Effector memory CD4-positive, alpha-beta T cell (primary cell): Measurements from ENCODE around the gene PROSER3.

ENCODE experiments used
- DNase-seq, 3 donors: peaks; one replicate each; pipeline ENCODE4 v3.0.0-alpha.2; 2020
- H3K27ac ChIP-seq: 2 replicates; pipeline ENCODE4 v1.7.0; 2013; ENCODE audit warnings: mild to moderate bottlenecking, low read length, moderate library complexity; ENCODE audit not compliant: insufficient read depth, poor library complexity, severe bottlenecking
- H3K27me3 ChIP-seq: replicated peaks from 2 replicates; pipeline ENCODE4 v1.7.0; 2013; ENCODE audit warnings: mild to moderate bottlenecking, low read length; ENCODE audit not compliant: insufficient read depth, control insufficient read depth, poor library complexity, severe bottlenecking
- H3K36me3 ChIP-seq: 2 replicates; pipeline ENCODE4 v1.7.0; 2013; ENCODE audit warnings: mild to moderate bottlenecking, low read length, moderate library complexity; ENCODE audit not compliant: control insufficient read depth, insufficient read depth
- H3K4me1 ChIP-seq: 2 replicates; pipeline ENCODE4 v1.7.0; 2013; ENCODE audit warnings: low read length, mild to moderate bottlenecking; ENCODE audit not compliant: control insufficient read depth, insufficient read depth, poor library complexity, severe bottlenecking
- H3K4me3 ChIP-seq: 2 replicates; pipeline ENCODE4 v1.7.0; 2013; ENCODE audit warnings: low read length, low read depth, mild to moderate bottlenecking; ENCODE audit not compliant: insufficient read depth, poor library complexity, severe bottlenecking
- H3K9me3 ChIP-seq: 2 replicates; pipeline ENCODE4 v1.7.0; 2013; ENCODE audit warnings: mild to moderate bottlenecking, low read length, moderate library complexity; ENCODE audit not compliant: control insufficient read depth
- total RNA-seq, 3 donors: gene quantifications; one replicate each; lab custom pipeline; 2026; lab: John Stamatoyannopoulos, UW

The PROSER3 gene
- 14.7 to 25.0 (median 16.9) reads per million in 3 donors for total RNA-seq

GRCh38 chr19:35757749-35758608, at the start of gene PROSER3:
Gene PROSER3, plus strand, starts transcription at chr19:35758176. Its CDS starts 40 bp downstream, at chr19:35758216.
- peak; percentile 96 to 99 (median 98) for DNase-seq
- peak within 1 kb of the TSS; percentile 90 for H3K27ac ChIP-seq
- peak within 1 kb of the TSS; percentile 79 for H3K4me3 ChIP-seq
- no peaks in the 10 kb centered on the region for H3K27me3 ChIP-seq
- peaks cover 28% of the 10 kb centered on the region for H3K4me1 ChIP-seq
- H3K9me3 ChIP-seq, result no peaks in the 10 kb centered on the region
- peaks cover 16% of the 10 kb centered on the region for H3K36me3 ChIP-seq

DNA sequence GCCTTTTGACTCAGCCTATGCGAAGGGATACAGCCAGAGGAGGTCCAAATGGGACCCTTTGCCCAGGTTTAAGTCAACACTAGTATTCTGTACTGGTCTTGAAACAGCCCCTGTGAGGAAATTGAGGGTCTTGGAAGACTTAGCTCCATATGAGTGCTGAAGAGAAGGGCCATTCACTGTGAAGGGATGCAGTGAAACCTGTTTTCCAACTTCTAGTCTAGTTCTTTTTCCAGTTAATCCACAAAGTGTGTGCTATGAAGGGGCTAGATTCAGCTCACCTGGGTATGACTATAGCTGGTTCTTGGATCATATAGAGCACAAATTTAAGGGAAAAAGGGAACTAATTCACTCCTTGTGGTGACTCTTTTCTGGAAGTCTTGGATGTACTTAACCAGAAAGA, 49.6 kb upstream of the PROSER3 start:
- Histone ChIP-seq H3K27ac (no peak overlapping the region), H3K4me3 (no peak overlapping the region), H3K9me3 (no peaks in the 10 kb centered on the region), H3K4me1 (peaks cover 22% of the 10 kb centered on the region), H3K36me3 (no peaks in the 10 kb centered on the region), H3K27me3 (no peaks in the 10 kb centered on the region)
- no peak for DNase-seq

DNA sequence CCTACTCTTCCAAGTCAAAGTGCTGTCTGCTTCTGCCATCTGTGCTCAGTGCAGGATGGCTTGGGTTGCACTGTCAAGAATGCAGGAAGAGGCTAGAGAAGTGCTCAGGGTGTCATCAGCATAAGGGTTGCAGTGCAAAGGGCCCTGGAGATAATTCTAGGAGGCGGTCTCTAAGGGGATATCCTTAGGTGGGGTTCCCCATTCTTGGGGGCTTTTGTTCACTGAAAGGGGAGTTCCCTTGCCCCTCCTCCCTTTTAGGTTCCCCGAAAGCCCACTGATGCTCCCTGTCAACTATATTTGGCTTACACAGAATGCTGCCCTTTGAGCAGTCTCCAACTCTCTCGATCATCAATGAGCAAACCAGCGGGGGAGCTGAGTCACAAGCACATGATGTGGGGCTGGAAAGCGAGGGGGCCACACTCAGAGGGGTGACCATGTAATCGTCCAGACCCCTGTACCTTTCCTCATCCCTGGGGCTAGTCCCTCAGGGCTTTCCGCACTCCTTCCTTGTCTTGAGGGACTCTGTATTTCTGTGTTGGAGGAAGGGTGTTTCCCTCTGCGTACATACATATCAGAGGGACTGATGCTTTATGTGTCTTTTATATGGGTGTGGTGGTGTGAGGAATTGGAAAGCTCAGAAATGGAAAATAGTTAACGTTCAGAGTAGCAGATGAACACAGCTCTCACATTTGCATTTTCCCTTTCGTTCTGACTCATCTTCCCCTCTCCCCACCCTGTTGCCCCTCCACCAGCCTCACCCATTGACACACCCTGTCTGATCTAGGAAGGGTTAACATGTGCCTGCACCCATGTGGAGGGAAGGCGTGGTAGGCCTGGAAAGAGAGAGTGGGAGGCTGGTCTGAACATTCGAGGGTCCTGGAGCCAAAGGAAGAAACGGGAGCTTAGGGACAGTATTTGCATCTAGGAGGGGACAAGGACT, 46.9 kb upstream of the PROSER3 start:
- Histone ChIP-seq H3K36me3 (no peaks in the 10 kb centered on the region), H3K4me1 (peaks cover 28% of the 10 kb centered on the region)

DNA sequence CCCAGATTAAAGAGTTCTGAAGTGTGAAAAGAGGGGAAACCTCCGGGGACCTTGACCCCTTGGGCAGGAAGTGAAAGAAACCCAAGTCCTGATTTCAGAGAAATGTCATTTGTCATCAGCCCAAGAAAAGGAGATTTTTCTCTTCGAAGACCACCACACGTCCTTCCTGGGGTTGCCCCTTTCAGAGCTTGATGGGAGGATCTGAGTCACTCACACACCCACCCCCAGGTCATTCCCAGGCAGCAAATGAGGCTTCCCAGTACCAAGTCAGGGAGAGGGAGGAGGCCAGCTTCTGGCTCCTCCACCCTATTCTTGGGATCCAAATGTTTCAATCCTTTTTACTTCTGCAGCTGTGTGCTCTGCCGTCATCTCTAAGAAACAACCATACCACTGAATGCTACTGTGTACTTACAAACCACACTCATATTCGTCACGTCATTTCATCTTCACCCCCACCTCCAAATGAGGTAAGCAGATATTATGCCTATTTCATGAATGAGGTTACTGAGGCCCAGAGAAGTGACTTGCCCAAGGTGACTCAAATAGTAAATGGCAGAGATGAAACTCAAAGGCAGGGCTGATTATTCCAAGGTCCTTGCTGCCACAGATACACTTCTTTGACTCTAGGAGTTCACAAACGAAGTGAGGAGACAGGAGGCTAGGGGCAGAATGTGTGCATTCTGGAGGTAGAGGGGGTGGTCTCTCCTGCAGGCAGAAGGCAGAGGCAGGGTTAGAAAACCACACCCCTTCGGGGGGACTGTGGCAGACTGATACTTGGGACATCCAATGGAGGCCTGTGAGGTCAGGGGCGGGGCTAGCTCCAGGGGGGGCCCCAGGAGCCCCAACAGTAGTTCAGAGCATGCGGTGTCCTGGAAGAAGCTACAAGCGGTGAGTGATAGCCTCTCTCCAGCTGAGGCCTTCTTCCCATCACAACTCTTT, 45.1 kb upstream of the PROSER3 start:
- H3K27ac ChIP-seq, result peak overlapping the region; percentile 31
- H3K27me3 ChIP-seq, result no peaks in the 10 kb centered on the region
- DNase-seq, result peak in 1 of 3 donors; percentile 17
- H3K9me3 ChIP-seq, result no peaks in the 10 kb centered on the region
- no peak overlapping the region for H3K4me3 ChIP-seq
- H3K36me3 ChIP-seq, result no peaks in the 10 kb centered on the region
- peaks cover 40% of the 10 kb centered on the region for H3K4me1 ChIP-seq

More for the DNA sequence above, 46.9 kb upstream of the PROSER3 start:
- Histone ChIP-seq H3K27ac (no peak overlapping the region), H3K9me3 (no peaks in the 10 kb centered on the region), H3K4me3 (no peak overlapping the region), H3K27me3 (no peaks in the 10 kb centered on the region)
- DNase-seq, result no peak

DNA sequence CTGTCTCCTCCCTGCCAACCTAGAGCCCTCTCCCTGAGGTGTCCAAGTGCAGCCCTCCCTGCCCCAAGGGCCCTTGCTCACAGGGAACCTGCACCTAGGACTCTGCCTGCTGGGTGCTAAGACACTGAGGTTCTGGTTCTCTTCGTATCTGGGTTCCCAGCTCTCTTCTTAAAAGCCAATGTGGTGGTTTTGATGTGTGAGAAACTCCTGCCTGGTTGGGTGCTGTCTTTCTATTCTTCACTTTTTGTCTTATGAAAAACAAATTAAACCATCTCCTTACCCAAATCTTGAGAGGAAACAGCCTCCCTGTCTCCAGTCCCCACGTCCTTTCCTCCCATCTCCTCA, 44.5 kb upstream of the PROSER3 start:
- Histone ChIP-seq H3K27me3 (no peaks in the 10 kb centered on the region), H3K27ac (peak overlapping the region; percentile 31), H3K4me1 (peaks cover 41% of the 10 kb centered on the region), H3K36me3 (no peaks in the 10 kb centered on the region), H3K4me3 (no peak overlapping the region), H3K9me3 (no peaks in the 10 kb centered on the region)
- no peak for DNase-seq

GRCh38 chr19:35713904-35714495, 44.0 kb upstream of the PROSER3 start:
- Histone ChIP-seq H3K27me3 (no peaks in the 10 kb centered on the region), H3K9me3 (no peaks in the 10 kb centered on the region), H3K4me1 (peaks cover 46% of the 10 kb centered on the region), H3K36me3 (no peaks in the 10 kb centered on the region), H3K4me3 (no peak overlapping the region), H3K27ac (no peak overlapping the region)
- DNase-seq, result no peak

DNA sequence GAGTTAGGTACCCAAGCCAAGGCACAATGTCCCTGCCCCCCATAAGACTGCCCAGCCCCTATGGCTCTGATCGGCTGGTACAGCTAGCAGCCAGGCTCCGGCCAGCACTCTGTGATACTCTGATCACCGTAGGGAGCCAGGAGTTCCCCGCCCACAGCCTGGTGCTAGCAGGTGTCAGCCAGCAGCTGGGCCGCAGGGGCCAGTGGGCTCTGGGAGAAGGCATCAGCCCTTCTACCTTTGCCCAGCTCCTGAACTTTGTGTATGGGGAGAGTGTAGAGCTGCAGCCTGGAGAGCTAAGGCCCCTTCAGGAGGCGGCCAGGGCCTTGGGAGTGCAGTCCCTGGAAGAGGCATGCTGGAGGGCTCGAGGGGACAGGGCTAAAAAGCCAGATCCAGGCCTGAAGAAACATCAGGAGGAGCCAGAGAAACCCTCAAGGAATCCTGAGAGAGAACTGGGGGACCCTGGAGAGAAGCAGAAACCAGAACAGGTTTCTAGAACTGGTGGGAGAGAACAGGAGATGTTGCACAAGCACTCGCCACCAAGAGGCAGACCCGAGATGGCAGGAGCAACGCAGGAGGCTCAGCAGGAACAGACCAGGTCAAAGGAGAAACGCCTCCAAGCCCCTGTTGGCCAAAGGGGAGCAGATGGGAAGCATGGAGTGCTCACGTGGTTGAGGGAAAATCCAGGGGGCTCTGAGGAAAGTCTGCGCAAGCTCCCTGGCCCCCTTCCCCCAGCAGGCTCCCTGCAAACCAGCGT, 43.2 kb upstream of the PROSER3 start:
- DNase-seq, result no peak
- no peak overlapping the region for H3K4me3 ChIP-seq
- H3K9me3 ChIP-seq, result no peaks in the 10 kb centered on the region
- H3K4me1 ChIP-seq, result peaks cover 52% of the 10 kb centered on the region
- no peak overlapping the region for H3K27ac ChIP-seq
- no peaks in the 10 kb centered on the region for H3K36me3 ChIP-seq
- no peaks in the 10 kb centered on the region for H3K27me3 ChIP-seq

GRCh38 chr19:35715355-35715809, 42.6 kb upstream of the PROSER3 start:
- H3K9me3 ChIP-seq, result no peaks in the 10 kb centered on the region
- H3K4me1 ChIP-seq, result peaks cover 53% of the 10 kb centered on the region
- no peak overlapping the region for H3K4me3 ChIP-seq
- no peaks in the 10 kb centered on the region for H3K27me3 ChIP-seq
- H3K36me3 ChIP-seq, result no peaks in the 10 kb centered on the region
- no peak for DNase-seq
- H3K27ac ChIP-seq, result no peak overlapping the region
